NB4 (cell line): ENCODE measurements around the gene FASLG.

ENCODE experiments used
- DNase-seq: peaks from one replicate; pipeline ENCODE4 v3.0.0; 2010; ENCODE audit warnings: low read depth
- H3K4me3 ChIP-seq: one replicate; pipeline ENCODE4 v1.5.1; 2011; ENCODE audit warnings: mild to moderate bottlenecking, low read depth, low read length, moderate library complexity
- CTCF ChIP-seq: IDR thresholded peaks from one replicate; pipeline ENCODE4 v1.5.1; 2012; ENCODE audit warnings: low read depth, low read length
- MAX ChIP-seq: IDR thresholded peaks from 2 replicates; pipeline ENCODE4 v1.6.1; 2011; ENCODE audit warnings: low read depth, low read length
- MYC ChIP-seq: IDR thresholded peaks from 2 replicates; pipeline ENCODE4 v1.6.1; 2011; ENCODE audit warnings: low read depth, low read length
- POLR2A ChIP-seq: IDR thresholded peaks from 2 replicates; pipeline ENCODE4 v1.6.1; 2011; ENCODE audit warnings: mild to moderate bottlenecking; ENCODE audit not compliant: insufficient read length; ENCODE audit errors: extremely low read depth

Gene FASLG

GRCh38 chr1:172647110-172647564 is 11.8 kb upstream of the FASLG start:
- DNase-seq: no peak
- H3K4me3 ChIP-seq: no peak overlapping the region
- TF ChIP-seq MYC (no peak), MAX (no peak), POLR2A (no peak), CTCF (no peak)

- H3K4me3 ChIP-seq: no peak overlapping the region
- TF ChIP-seq MYC: no peak
- TF ChIP-seq CTCF: no peak
- TF ChIP-seq POLR2A: no peak
- no peak for TF ChIP-seq MAX
- DNase-seq: no peak
Observed at GRCh38 chr1:172647987-172648386, 10.9 kb upstream of the FASLG start.

- no peak overlapping the region for H3K4me3 ChIP-seq
- no peak for TF ChIP-seq MYC
- TF ChIP-seq MAX: no peak
- no peak for TF ChIP-seq CTCF
- no peak for TF ChIP-seq POLR2A
- no peak for DNase-seq
Observed at GRCh38 chr1:172650474-172651193, 8.3 kb upstream of the FASLG start.

- peak; percentile 28 for DNase-seq
- no peak overlapping the region for H3K4me3 ChIP-seq
- TF ChIP-seq MYC (no peak), CTCF (no peak), POLR2A (no peak), MAX (no peak)
Observed at GRCh38 chr1:172653015-172653709, 5.7 kb upstream of the FASLG start.

GRCh38 chr1:172654535-172654934 is 4.4 kb upstream of the FASLG start:
- no peak for DNase-seq
- H3K4me3 ChIP-seq: no peak overlapping the region
- TF ChIP-seq MAX (no peak), POLR2A (no peak), MYC (no peak), CTCF (no peak)
